Vagina (tissue), 2 donors: Measurements from ENCODE around the gene TENM4. TPM values are rescaled to one million over a fixed set of nuclear protein-coding genes. Genes with fewer than 3 reads are reported as not detected.

ENCODE experiments used
- DNase-seq, 2 donors: peaks; one replicate each; pipeline ENCODE4 v3.0.0-alpha.2; 2017; ENCODE audit errors: extremely low spot score in 2 of 2
- H3K27ac ChIP-seq: fragments of 200-600 bp; sonication (generic); one replicate; pipeline ENCODE4 v1.5.1; 2019
- H3K27me3 ChIP-seq: fragments of 200-600 bp; sonication (generic); one replicate; pipeline ENCODE4 v1.5.1; 2019
- H3K36me3 ChIP-seq, 2 donors: fragments of 200-600 bp; sonication (generic); one replicate each; pipeline ENCODE4 v1.5.1; 2017 to 2019
- H3K4me1 ChIP-seq: fragments of 200-600 bp; sonication (generic); one replicate; pipeline ENCODE4 v1.5.1; 2019
- H3K4me3 ChIP-seq, 2 donors: fragments of 200-600 bp; sonication (generic); 1 replicate in 1 of 2; 2 replicates in 1 of 2; pipeline ENCODE4 v1.5.1; 2016 to 2019
- H3K9me3 ChIP-seq: fragments of 200-600 bp; sonication (generic); one replicate; pipeline ENCODE4 v1.5.1; 2019
- POLR2A ChIP-seq, 2 donors: fragments of 450-650 bp; IDR thresholded peaks; one replicate each; pipeline ENCODE4 v1.6.1; 2017; ENCODE audit warnings: antibody characterized with exemption in 2 of 2, mild to moderate bottlenecking in 2 of 2, moderate library complexity in 2 of 2
- POLR2AphosphoS5 ChIP-seq, 2 donors: sonication (generic); formaldehyde crosslinking; IDR thresholded peaks; one replicate each; pipeline ENCODE4 v1.9.0; 2017; ENCODE audit warnings: antibody characterized with exemption in 2 of 2, mild to moderate bottlenecking in 2 of 2, low read depth in 1 of 2; ENCODE audit not compliant: insufficient read depth in 1 of 2
- intact Hi-C: fragments of 100-400 bp; cut with DNase I; formaldehyde crosslinking; loops from one replicate; pipeline ENCODE4 v1.15.1; 2023
- total RNA-seq: library from RNA; depleted of rRNA; stranded (reverse); fragments of >200 nt; gene quantifications from one replicate; pipeline ENCODE4 v1.2.3, GENCODE V29; 2016
- TF ChIP-seq, protein P1 (sequence below), 3 experiments: fragments of 450-650 bp in 2 of 3; fragments of 200-600 bp in 1 of 3; sonication (generic) in 1 of 3; IDR thresholded peaks; one replicate each; pipeline ENCODE4 v1.5.1; 2017 to 2019; ENCODE audit warnings: antibody characterized with exemption in 3 of 3, mild to moderate bottlenecking in 2 of 3, moderate library complexity in 2 of 3

Gene TENM4
- total RNA-seq, 1 donor from 2014 or later: 12.5 TPM

DNA sequence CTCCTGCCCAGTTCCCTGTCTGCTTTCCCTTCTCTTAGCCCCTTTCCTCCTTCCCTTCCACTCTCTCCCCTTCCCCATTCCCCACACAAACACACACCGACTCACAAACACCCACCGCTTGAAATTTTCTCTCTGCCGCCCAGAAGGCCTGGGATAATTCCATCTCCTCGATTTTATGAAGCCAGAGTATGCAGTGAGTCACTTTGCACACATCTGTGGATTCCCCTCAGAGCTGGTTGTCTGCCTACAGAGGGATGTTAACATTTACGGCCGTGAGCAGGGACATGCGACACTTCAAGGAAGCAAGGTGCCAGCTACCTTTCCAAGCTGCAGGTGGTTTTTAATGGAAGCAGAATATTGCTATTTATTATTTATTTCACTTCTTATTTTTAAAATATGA, 332.0 kb downstream of the TENM4 start:
- Histone ChIP-seq H3K4me3 (no peak overlapping the region), H3K27me3 (no peaks in the 10 kb centered on the region), H3K27ac (no peak overlapping the region), H3K9me3 (no peaks in the 10 kb centered on the region), H3K36me3 (no peaks in the 10 kb centered on the region), H3K4me1 (no peaks in the 10 kb centered on the region)
- no peak for DNase-seq
- no peak for TF ChIP-seq POLR2AphosphoS5 (IDR thresholded peaks at IDR 0.05; ENCODE audit: insufficient read depth in 1 of 2, low read depth in 1 of 2)
- TF ChIP-seq, protein P1, sequence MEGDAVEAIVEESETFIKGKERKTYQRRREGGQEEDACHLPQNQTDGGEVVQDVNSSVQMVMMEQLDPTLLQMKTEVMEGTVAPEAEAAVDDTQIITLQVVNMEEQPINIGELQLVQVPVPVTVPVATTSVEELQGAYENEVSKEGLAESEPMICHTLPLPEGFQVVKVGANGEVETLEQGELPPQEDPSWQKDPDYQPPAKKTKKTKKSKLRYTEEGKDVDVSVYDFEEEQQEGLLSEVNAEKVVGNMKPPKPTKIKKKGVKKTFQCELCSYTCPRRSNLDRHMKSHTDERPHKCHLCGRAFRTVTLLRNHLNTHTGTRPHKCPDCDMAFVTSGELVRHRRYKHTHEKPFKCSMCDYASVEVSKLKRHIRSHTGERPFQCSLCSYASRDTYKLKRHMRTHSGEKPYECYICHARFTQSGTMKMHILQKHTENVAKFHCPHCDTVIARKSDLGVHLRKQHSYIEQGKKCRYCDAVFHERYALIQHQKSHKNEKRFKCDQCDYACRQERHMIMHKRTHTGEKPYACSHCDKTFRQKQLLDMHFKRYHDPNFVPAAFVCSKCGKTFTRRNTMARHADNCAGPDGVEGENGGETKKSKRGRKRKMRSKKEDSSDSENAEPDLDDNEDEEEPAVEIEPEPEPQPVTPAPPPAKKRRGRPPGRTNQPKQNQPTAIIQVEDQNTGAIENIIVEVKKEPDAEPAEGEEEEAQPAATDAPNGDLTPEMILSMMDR (IDR thresholded peaks at IDR 0.05): no peak
- TF ChIP-seq POLR2A (IDR thresholded peaks at IDR 0.05): no peak
- intact Hi-C loops: no loop called here

DNA sequence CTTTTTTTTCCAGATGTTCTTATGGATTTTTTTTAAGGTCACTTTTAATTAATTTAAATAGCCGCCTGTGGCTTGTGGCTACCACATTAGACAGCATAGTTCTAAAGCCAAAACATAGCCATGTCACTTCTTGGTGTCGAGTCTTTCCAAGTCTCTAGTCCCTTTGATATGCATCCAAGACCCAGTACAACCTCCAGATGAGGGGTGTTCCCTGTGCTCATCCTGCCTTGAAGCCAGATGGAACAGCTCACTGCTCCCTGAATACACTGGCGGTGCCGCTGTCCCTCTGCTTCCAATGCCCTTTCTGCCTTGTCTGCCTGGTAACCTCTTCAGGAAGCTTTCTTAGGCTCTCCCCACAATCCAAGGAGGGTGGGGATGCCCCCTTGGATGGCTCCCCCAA, 338.0 kb downstream of the TENM4 start:
- H3K9me3 ChIP-seq: no peaks in the 10 kb centered on the region
- no peaks in the 10 kb centered on the region for H3K36me3 ChIP-seq

DNA sequence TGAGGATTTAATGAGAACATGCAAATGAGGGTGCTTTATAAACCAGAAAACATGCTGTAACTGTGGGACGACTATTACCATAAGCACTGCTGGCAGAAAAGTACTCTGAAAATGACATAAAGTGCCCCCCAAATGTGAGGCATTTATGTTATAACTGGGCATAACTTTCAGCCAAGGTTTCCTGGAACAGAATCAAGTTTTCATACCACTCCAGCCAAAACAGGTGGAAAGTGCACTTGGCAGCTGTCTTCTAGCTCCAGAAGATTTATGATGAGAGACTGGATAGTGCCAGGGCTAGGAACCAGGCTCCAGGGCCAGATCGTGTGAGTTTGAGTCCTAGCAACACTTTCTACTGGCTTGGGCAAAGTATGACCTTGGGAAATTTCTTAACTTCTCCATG, 339.2 kb downstream of the TENM4 start:
- Histone ChIP-seq H3K4me3 (no peak overlapping the region), H3K9me3 (no peaks in the 10 kb centered on the region), H3K36me3 (no peaks in the 10 kb centered on the region), H3K27ac (no peak overlapping the region), H3K4me1 (no peaks in the 10 kb centered on the region), H3K27me3 (no peaks in the 10 kb centered on the region)
- TF ChIP-seq, protein P1 (IDR thresholded peaks at IDR 0.05): no peak
- TF ChIP-seq POLR2A (IDR thresholded peaks at IDR 0.05): no peak
- TF ChIP-seq POLR2AphosphoS5 (IDR thresholded peaks at IDR 0.05; ENCODE audit: insufficient read depth in 1 of 2, low read depth in 1 of 2): no peak
- DNase-seq: no peak
- intact Hi-C loops: no loop called here

More for the DNA sequence above, 338.0 kb downstream of the TENM4 start:
- intact Hi-C loops: no loop called here
- DNase-seq: no peak
- Histone ChIP-seq H3K27me3 (no peaks in the 10 kb centered on the region), H3K4me1 (no peaks in the 10 kb centered on the region), H3K27ac (no peak overlapping the region), H3K4me3 (no peak overlapping the region)
- TF ChIP-seq POLR2A (IDR thresholded peaks at IDR 0.05) (no peak), POLR2AphosphoS5 (IDR thresholded peaks at IDR 0.05; ENCODE audit: insufficient read depth in 1 of 2, low read depth in 1 of 2) (no peak)
- TF ChIP-seq, protein P1 (IDR thresholded peaks at IDR 0.05): no peak

DNA sequence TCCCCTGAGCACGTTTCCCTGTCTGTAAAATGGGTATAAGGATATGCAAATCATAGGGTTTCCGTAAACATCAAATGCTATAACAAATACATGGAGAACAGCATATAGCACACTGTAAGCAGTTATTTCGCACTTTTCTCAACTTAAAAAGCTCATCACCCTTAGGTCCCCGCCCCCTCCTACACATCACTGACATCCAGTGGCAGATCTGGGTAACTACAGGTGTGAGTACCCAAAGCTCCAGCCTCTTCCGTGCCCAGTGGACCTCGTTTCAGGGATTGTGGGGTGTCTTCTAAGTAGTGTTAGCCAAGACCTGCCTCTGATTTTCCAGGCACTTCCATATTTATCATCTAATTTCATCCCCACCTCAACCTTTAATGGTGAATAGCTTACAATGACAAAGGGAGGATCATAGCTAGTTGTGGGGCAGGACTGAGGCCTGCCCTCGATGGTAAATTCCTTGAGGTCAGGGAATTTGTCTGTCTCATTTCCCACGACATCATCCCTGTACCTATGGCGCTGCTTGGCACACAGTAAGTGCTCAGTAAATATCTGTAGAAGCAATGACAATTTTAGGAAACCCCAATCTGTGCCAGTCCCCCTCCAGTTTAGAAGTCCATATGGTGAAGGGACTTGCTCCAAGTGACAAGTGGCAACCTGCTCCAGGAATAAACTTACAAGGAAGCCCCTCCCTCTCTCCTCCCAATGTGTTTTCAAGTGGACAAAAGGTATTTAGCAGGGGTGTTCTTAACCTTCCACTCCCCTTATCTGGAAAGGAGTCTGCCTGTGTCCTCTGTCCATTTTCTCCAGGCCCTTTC, 340.5 kb downstream of the TENM4 start:
- H3K9me3 ChIP-seq: no peaks in the 10 kb centered on the region
- H3K4me1 ChIP-seq: no peaks in the 10 kb centered on the region
- H3K27me3 ChIP-seq: no peaks in the 10 kb centered on the region
- H3K27ac ChIP-seq: no peak overlapping the region
- intact Hi-C loops: no loop called here
- no peaks in the 10 kb centered on the region for H3K36me3 ChIP-seq
- TF ChIP-seq POLR2AphosphoS5 (IDR thresholded peaks at IDR 0.05; ENCODE audit: insufficient read depth in 1 of 2, low read depth in 1 of 2): no peak
- TF ChIP-seq, protein P1 (IDR thresholded peaks at IDR 0.05): peak; percentile 39 to 50 (median 39)
- DNase-seq: no peak
- no peak overlapping the region for H3K4me3 ChIP-seq

DNA sequence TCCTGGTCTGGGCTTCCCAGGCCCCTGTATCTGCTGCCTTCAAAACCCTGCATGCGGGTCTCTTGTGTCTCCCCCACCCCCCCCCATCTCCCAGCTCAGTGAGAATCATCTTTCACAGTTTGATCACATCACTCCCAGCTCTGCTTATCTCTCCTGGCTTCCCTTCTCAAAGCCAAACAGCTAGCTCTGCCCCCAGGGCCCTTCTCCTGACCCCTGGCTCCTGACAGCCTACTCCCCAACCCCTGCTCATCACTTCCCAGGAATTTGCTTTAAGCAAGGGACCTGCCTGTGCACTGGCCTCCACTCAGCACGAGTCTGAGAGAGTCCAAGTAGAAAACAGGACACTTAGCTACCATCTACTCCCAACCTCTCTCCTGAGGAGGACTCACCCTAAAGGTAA, 342.7 kb downstream of the TENM4 start:
- H3K36me3 ChIP-seq: no peaks in the 10 kb centered on the region
- DNase-seq: no peak
- no peaks in the 10 kb centered on the region for H3K9me3 ChIP-seq
- TF ChIP-seq, protein P1 (IDR thresholded peaks at IDR 0.05): no peak
- TF ChIP-seq POLR2AphosphoS5 (IDR thresholded peaks at IDR 0.05; ENCODE audit: insufficient read depth in 1 of 2, low read depth in 1 of 2) (no peak), POLR2A (IDR thresholded peaks at IDR 0.05) (no peak)
- H3K4me3 ChIP-seq: no peak overlapping the region
- no peaks in the 10 kb centered on the region for H3K27me3 ChIP-seq
- intact Hi-C loops: no loop called here
- H3K4me1 ChIP-seq: no peaks in the 10 kb centered on the region
- H3K27ac ChIP-seq: no peak overlapping the region
